Activated CD4-positive, CD25-positive, alpha-beta regulatory T cell treated with anti-CD3 and anti-CD28 coated beads, Interleukin-2, amount 50 U/mL, for 16 hours (primary cell): ENCODE results near the gene SLC16A12.
"Not testable (repeated sequence)": the region's sequence is repeated elsewhere in the genome, so short reads cannot be mapped to it uniquely, and the experiment has no call there.

Source experiments
- DNase-seq: peaks from one replicate; pipeline ENCODE4 v3.0.0-alpha.2; 2020; ENCODE audit warnings: low read depth, low spot score

Gene SLC16A12

GRCh38 chr10:89391907-89392756, 143.3 kb downstream of the SLC16A12 start, which contains the start of gene IFIT1:
Gene IFIT1, plus strand, starts transcription at chr10:89392623. Its CDS starts 90 bp downstream, at chr10:89392713.
- DNase-seq: no peak

GRCh38 chr10:89391226-89391576, 144.2 kb downstream of the SLC16A12 start:
- not testable (repeated sequence) for DNase-seq

GRCh38 chr10:89390476-89391225, 144.7 kb downstream of the SLC16A12 start:
- DNase-seq: no peak

- DNase-seq: no peak
Observed at GRCh38 chr10:89389254-89389653, 146.1 kb downstream of the SLC16A12 start.

GRCh38 chr10:89388806-89389205, 146.6 kb downstream of the SLC16A12 start:
- no peak for DNase-seq

- DNase-seq: no peak
Observed at GRCh38 chr10:89384474-89385340, 150.7 kb downstream of the SLC16A12 start.

- DNase-seq: no peak
Observed at GRCh38 chr10:89382757-89383156, 152.6 kb downstream of the SLC16A12 start.
